D341Med (cell line): ENCODE results near the gene GPSM1.

ENCODE experiments used
- DNase-seq: peaks from one replicate; pipeline ENCODE4 v3.0.0; 2012; ENCODE audit warnings: low spot score

GPSM1 gene

DNA sequence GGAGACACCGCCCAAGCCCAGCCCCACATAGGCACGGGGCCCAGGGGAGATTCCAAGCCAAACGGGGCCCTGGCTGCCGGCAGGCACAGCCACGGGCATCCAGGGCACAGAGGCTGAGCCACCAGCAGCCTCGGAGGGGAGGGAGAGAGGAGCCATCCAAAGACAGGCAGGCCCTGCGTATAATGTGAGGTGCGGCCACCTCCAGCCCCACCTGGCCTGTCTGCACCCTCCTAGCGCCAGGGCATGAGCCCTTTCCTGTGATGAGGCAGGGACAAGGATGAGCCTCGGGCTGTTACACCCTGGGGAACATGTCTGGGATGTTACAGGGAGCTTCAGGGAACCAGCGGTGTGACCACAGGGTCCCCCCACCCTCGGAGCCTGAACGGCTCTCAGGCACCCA is 22.4 kb upstream of the GPSM1 start:
- no peak for DNase-seq

GRCh38 chr9:136305804-136306203 is 21.5 kb upstream of the GPSM1 start:
- DNase-seq: no peak

DNA sequence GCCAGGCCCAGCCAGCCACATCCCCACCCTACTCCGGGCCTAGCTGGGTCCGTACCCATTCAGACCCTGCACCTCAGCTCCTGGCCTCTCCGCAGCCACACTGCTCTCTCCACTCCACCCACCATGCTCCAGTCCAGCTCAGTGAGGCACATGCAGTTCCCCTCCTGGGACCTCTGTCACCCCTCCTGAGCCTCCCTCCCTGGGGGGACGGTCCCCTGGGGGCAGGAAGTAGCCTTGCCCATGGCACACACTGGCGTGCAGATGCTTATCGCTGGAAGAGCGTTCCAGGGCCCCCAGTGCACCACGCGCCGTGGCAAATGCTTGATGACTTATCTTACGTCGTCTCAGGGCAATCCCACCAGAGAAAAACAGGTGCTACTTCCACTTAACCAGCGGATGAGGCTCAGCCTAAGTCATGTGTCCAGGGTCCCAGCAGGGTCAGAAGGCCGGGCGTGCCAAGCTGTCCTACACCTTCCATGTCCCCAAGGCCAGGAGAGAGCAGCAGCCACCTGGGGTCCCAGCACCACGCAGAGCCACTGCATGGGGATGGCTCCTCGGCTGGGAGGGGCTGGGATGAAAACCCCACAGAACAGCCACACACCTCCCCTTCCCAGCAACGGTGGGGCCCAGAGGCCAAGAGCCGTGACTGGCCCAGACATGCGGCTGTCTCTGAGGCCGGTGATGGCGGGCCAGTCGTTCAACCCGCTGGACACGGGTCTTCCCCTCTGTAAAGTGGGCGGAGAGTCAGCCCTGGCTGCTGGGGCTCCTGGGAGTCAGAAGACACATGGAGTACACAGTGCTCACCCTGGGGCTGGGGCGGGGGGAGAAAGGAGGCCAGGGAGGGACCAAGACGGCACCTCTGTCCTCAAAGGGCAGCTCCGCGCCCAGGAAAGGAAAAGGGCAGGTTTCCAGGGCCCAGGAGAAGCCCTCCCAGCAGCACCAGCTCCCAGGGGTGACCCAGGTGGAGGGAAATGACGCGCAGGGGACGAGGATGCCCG is 20.8 kb upstream of the GPSM1 start:
- no peak for DNase-seq

DNA sequence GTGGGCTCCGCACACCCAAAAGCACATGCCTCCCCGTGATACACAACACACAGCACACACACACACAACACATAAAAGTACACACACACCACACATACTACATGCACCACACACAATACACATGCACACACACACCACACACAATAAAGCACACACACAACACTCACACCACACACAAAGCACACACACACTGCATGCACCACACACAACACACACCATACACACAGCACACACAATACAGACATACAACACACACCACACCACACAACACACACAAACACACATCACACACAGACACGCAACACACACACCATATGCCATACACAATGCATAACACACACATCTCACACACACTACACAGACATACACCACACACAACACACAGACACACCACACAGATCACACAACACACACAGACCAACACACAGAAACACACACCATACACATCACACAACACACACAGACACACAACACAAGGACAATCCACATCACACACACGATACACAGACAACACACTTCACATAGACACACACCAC is 20.1 kb upstream of the GPSM1 start:
- DNase-seq: no peak

GRCh38 chr9:136308006-136308701 is 19.2 kb upstream of the GPSM1 start:
- DNase-seq: no peak

- DNase-seq: no peak
Observed at GRCh38 chr9:136308702-136309053, 18.7 kb upstream of the GPSM1 start.

DNA sequence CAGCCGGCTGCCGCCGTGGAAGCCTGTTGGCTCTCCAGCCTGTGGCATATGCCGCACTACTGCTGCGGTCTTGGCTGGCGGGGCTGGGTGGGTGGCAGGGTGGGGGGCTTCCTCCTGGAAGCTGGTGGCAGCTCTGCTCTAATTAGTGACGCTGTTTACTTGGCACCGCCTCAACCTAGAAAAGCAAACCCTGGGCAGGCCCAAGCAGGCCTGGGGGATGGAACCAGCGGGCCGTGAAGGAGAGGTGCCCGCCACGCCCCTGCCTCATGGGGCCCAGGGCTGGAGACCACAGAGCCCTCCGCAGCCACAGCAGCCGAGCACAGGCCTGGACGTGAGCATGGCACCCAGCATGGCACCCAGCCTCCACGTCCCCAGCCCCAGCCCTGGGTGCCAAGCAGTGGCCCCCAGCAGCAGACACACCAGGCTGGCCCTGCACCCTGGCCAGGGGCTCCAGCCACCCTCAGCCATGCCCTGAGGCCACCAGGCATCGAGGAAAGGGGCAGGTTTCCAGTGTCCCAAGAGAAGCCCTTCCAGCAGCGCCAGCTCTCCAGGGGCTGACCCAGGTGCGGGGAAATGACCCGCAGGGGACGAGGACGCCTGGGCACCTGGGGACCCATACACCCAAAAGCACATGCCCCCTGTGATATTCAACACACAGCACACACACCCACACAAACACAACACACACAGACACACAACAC is 18.1 kb upstream of the GPSM1 start:
- DNase-seq: no peak

DNA sequence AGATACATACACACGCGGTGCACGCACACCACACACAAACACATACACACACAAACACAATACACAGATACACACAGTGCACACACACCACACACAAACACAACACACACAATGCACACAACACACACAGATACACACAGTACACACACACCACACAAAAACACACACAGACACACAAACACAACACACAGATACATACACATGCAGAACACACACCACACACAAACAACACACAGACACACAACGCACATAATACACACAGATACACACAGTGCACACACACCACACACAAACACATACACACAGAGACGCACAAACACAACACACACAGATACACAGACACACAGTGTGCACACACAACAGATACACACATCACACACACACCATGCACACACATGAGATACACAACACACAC is 17.5 kb upstream of the GPSM1 start:
- no peak for DNase-seq

DNA sequence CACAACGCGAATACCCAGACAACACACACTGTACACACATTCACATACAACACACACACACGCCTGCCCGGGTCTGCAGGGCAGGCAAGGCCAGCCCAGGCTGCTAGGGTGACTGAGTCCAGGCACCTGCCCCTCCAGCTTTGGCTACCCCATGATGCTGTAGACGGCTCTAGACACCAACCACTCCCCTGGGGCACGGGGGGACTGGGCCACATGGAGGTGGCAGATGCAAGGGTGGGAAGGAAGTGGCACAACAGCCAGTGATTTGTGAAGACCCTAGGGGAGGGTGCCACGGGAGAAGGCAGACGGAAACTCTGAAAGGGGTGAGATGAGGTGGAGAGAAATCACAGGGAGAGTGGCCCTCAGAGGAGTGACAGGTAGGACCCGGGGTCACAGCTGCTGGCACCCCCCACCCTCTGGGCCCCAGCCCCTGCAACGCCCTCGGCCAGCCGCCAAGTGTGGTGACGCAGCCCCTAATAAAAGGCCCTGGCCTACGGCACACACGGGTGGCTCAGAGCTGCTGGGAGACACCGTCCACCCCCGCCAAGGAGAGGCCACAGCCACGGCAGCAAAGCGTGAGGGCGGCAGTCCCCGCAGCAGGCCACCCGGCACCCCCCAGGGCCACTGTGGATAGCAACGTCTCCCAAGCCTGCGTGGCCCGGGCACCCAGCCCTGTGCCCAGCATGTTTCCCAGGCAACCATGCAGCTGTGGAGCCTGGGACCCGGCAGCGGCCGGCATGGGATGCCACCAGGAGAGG is 16.9 kb upstream of the GPSM1 start:
- DNase-seq: no peak

- no peak for DNase-seq
Observed at GRCh38 chr9:136311051-136312008, 16.0 kb upstream of the GPSM1 start.

GRCh38 chr9:136312009-136312375 is 15.3 kb upstream of the GPSM1 start:
- DNase-seq: no peak

- DNase-seq: peak; percentile 88
Observed at GRCh38 chr9:136312436-136312835, 14.9 kb upstream of the GPSM1 start.

GRCh38 chr9:136313111-136314055 is 14.0 kb upstream of the GPSM1 start:
- DNase-seq: no peak

DNA sequence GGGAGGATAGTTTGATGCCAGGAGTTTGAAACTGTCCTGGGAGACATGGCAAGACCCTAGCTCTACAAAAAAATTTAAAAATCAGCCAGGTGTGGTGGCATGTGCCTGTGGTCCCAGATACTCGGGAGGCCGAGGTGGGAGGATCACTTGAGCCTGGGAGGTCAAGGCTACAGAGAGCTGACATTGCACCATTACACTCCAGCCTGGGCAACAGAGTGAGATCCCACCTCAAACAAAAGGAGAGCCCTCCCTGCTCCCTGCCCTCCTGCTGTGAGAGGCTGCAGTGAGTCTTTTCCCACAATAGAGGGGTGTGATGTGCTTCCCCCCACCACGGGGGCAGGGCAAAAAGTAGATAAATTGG is 13.3 kb upstream of the GPSM1 start:
- no peak for DNase-seq

GRCh38 chr9:136314944-136315343 is 12.4 kb upstream of the GPSM1 start:
- no peak for DNase-seq

- DNase-seq: no peak
Observed at GRCh38 chr9:136316271-136316751, 11.0 kb upstream of the GPSM1 start.

DNA sequence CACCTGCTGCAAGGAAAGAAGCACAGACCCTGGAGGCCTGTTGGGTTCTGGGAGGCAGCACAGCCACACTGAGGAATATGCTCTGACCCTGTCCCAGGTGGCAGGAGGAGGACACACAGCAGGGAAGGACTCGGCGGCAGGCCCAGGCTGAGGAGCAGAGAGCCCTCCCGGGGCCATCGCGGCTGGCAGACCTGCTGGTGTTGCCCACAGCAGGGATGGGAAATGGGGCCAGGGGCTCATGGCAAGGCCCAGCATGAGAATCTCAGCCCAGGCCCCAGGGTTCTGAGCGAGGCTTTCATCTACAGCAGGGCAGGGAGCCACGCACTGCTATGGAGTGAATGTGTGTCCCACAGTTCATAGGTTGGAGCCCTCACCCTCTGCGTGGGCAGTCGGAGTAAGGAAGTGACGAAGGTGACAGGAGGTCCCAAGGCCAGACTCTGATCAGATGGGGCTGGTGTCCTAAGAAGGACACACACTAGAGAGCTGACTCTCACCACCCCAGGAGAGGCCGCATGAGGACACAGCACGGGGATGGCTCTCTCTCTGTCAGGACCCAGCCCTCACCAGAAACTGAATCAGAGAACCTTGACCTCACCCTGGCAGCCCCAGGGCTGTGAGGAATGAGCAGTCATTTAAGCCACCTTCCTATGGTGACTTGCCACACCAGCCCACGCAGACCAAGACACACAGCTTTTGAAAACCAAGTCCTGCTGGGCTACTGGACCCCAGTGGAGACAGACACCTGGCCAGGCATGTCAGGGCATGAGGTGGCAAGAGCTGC is 10.3 kb upstream of the GPSM1 start:
- no peak for DNase-seq

DNA sequence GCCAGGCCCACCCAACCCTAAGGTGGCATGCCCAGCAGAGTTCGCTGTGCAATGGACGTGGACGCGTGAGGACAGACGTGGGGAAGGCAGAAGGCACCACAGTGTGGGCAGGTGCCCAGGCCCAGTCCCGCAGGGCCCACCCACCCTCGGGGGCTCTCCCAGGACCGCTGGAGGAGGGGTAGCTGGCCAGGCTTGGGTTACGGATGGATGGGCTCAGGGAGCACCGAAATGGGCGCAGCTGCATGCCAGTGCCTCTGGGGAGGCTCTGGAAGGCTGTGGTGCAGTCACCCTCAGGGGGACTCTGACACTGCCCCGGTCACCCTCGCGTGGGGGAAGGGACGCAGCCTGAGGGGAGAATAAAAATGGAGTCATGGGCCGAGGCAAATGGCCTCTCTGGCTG is 9.6 kb upstream of the GPSM1 start:
- no peak for DNase-seq
